H1 (cell line): ENCODE results near the gene SKIC8. TPM values are rescaled to one million over a fixed set of nuclear protein-coding genes. Genes with fewer than 3 reads are reported as not detected.
A peak's percentile ranks its signal among the peaks of the same experiment; 100 is the strongest.

Experiments used
- CTCF ChIA-PET: fragments of 300-600 bp; sonication (Branson Sonifier 250); formaldehyde crosslinking; loops from one replicate; lab custom pipeline; 2021; ENCODE audit not compliant: partially characterized antibody; lab: Charles Lee
- POLR2A ChIA-PET: fragments of 300-600 bp; sonication (Branson Sonifier 250); formaldehyde crosslinking; loops from one replicate; lab custom pipeline; 2021; ENCODE audit warnings: inconsistent platforms; ENCODE audit not compliant: partially characterized antibody; lab: Charles Lee
- DNase-seq, 2 experiments: peaks; one replicate each; pipeline versions ENCODE4 v3.0.0 to v3.0.0-alpha.2; 2010 to 2022; ENCODE audit warnings: low spot score in 2 of 2, low read depth in 1 of 2, mixed read lengths in 1 of 2
- FAIRE-seq: peaks from 2 replicates; lab custom pipeline; 2011; peaks lifted over from hg19 to GRCh38; lab: Jason Lieb, UNC
- H2AFZ ChIP-seq: 2 replicates; pipeline ENCODE4 v1.8.1; 2012; ENCODE audit warnings: low read length, inconsistent platforms
- H2AK5ac ChIP-seq: 2 replicates; pipeline ENCODE4 v1.6.1; 2013; ENCODE audit warnings: low read depth, low read length
- H2BK120ac ChIP-seq: replicated peaks from 2 replicates; pipeline ENCODE3; 2013; ENCODE audit warnings: low read depth, low read length, inconsistent platforms
- H2BK12ac ChIP-seq: 2 replicates; pipeline ENCODE4 v1.6.1; 2013; ENCODE audit warnings: low read depth, low read length
- H2BK15ac ChIP-seq: 2 replicates; pipeline ENCODE4 v1.6.1; 2013; ENCODE audit warnings: low read length
- H2BK20ac ChIP-seq: 2 replicates; pipeline ENCODE4 v1.6.1; 2013; ENCODE audit warnings: low read length
- H2BK5ac ChIP-seq: 2 replicates; pipeline ENCODE4 v1.6.1; 2013; ENCODE audit warnings: low read depth, low read length
- H3K14ac ChIP-seq: 2 replicates; pipeline ENCODE4 v1.6.1; 2013; ENCODE audit warnings: inconsistent platforms; ENCODE audit not compliant: insufficient read length
- H3K18ac ChIP-seq: 2 replicates; pipeline ENCODE4 v1.6.1; 2013; ENCODE audit warnings: low read length; ENCODE audit errors: extremely low read depth
- H3K23ac ChIP-seq: 2 replicates; pipeline ENCODE4 v1.6.1; 2013; ENCODE audit warnings: inconsistent platforms; ENCODE audit not compliant: insufficient read length
- H3K23me2 ChIP-seq: 2 replicates; pipeline ENCODE4 v1.6.1; 2013; ENCODE audit warnings: low read depth, low read length
- H3K27ac ChIP-seq: 2 replicates; pipeline ENCODE4 v1.6.1; 2011; ENCODE audit warnings: low read depth, low read length, inconsistent platforms
- H3K27me3 ChIP-seq, 4 experiments: replicated peaks in 1 of 4; 1 replicate in 1 of 4; 2 replicates in 3 of 4; pipeline versions ENCODE4 v1.6.1 to v1.8.1; 2011 to 2013; ENCODE audit warnings: low read length in 3 of 4, mild to moderate bottlenecking in 3 of 4, inconsistent platforms in 2 of 4, mixed read lengths in 2 of 4, moderate library complexity in 1 of 4; ENCODE audit not compliant: control insufficient read depth in 3 of 4, insufficient read depth in 3 of 4; ENCODE audit errors: extremely low read depth in 1 of 4
- H3K36me3 ChIP-seq, 4 experiments: 2 replicates each; pipeline versions ENCODE4 v1.6.1 to v1.8.1; 2011 to 2013; ENCODE audit warnings: mild to moderate bottlenecking in 4 of 4, low read length in 3 of 4, moderate library complexity in 2 of 4, control low read depth in 1 of 4, inconsistent platforms in 1 of 4; ENCODE audit not compliant: insufficient read depth in 4 of 4, control insufficient read depth in 2 of 4
- H3K4ac ChIP-seq: replicated peaks from 2 replicates; pipeline ENCODE3; 2013; ENCODE audit warnings: low read length, low read depth, mixed read lengths, inconsistent platforms; ENCODE audit not compliant: insufficient read length
- H3K4me1 ChIP-seq, 4 experiments: replicated peaks in 1 of 4; 1 replicate in 1 of 4; 2 replicates in 3 of 4; pipeline versions ENCODE4 v1.6.1 to v1.8.1; 2011 to 2013; ENCODE audit warnings: low read length in 3 of 4, inconsistent platforms in 2 of 4, mixed read lengths in 1 of 4; ENCODE audit not compliant: insufficient read depth in 4 of 4, control insufficient read depth in 3 of 4
- H3K4me2 ChIP-seq, 2 experiments: 2 replicates each; pipeline versions ENCODE4 v1.6.1 to v1.8.1; 2011 to 2013; ENCODE audit warnings: low read depth in 2 of 2, low read length in 2 of 2, control low read depth in 1 of 2, inconsistent platforms in 1 of 2, mild to moderate bottlenecking in 1 of 2; ENCODE audit not compliant: insufficient read depth in 1 of 2
- H3K4me3 ChIP-seq, 4 experiments: fragments of 200-600, 300-600 bp in 1 of 4; sonication (generic), shearing (Covaris generic), sonication (Bioruptor Twin) in 1 of 4; 2 replicates each; pipeline versions ENCODE4 v1.5.1 to v1.8.1; 2011 to 2016; ENCODE audit warnings: low read length in 4 of 4, low read depth in 3 of 4, control low read depth in 2 of 4, inconsistent platforms in 2 of 4, mild to moderate bottlenecking in 2 of 4, mixed read lengths in 1 of 4, moderate library complexity in 1 of 4; ENCODE audit not compliant: insufficient read depth in 2 of 4; ENCODE audit errors: extremely low read depth in 1 of 4
- H3K56ac ChIP-seq: replicated peaks from 2 replicates; pipeline ENCODE3; 2013; ENCODE audit warnings: low read depth, mild to moderate bottlenecking, mixed read lengths, low read length, inconsistent platforms; ENCODE audit not compliant: insufficient read length
- H3K79me1 ChIP-seq: 2 replicates; pipeline ENCODE4 v1.6.1; 2013; ENCODE audit warnings: low read depth, low read length, control low read depth
- H3K79me2 ChIP-seq, 2 experiments: 2 replicates each; pipeline versions ENCODE4 v1.6.1 to v1.8.1; 2012 to 2013; ENCODE audit warnings: low read length in 2 of 2, mild to moderate bottlenecking in 2 of 2, inconsistent platforms in 1 of 2; ENCODE audit not compliant: insufficient read depth in 2 of 2, control insufficient read depth in 1 of 2
- H3K9ac ChIP-seq, 4 experiments: replicated peaks in 1 of 4; 1 replicate in 1 of 4; 2 replicates in 3 of 4; pipeline versions ENCODE4 v1.6.1 to v1.8.1; 2011 to 2013; ENCODE audit warnings: low read depth in 3 of 4, low read length in 3 of 4, control low read depth in 2 of 4, mild to moderate bottlenecking in 2 of 4, moderate library complexity in 2 of 4, inconsistent platforms in 1 of 4; ENCODE audit errors: extremely low read depth in 1 of 4
- H3K9me3 ChIP-seq, 2 experiments: 2 replicates each; pipeline versions ENCODE4 v1.6.1 to v1.8.1; 2012 to 2013; ENCODE audit warnings: mild to moderate bottlenecking in 2 of 2, moderate library complexity in 2 of 2, control low read depth in 1 of 2, inconsistent platforms in 1 of 2, low read depth in 1 of 2, low read length in 1 of 2, mixed read lengths in 1 of 2; ENCODE audit not compliant: insufficient read depth in 2 of 2
- H4K20me1 ChIP-seq, 2 experiments: replicated peaks in 1 of 2; 2 replicates each; pipeline versions ENCODE3 to v1.8.1; 2011 to 2013; ENCODE audit warnings: inconsistent platforms in 2 of 2, low read length in 2 of 2, mild to moderate bottlenecking in 1 of 2; ENCODE audit not compliant: insufficient read depth in 2 of 2, control insufficient read depth in 1 of 2
- H4K5ac ChIP-seq: 2 replicates; pipeline ENCODE4 v1.6.1; 2013; ENCODE audit warnings: low read length, low read depth, mixed read lengths, inconsistent platforms; ENCODE audit not compliant: insufficient read length
- H4K8ac ChIP-seq: 2 replicates; pipeline ENCODE4 v1.8.0; 2013; ENCODE audit warnings: mild to moderate bottlenecking, moderate library complexity, low read length, inconsistent platforms; ENCODE audit not compliant: insufficient read depth; ENCODE audit errors: extremely low read depth
- H4K91ac ChIP-seq: replicated peaks from 2 replicates; pipeline ENCODE3; 2013; ENCODE audit warnings: low read length, mixed read lengths, inconsistent platforms; ENCODE audit not compliant: insufficient read length
- CBX5 ChIP-seq: fragments of 300-800, 300-1000 bp; sonication (generic); IDR thresholded peaks from 2 replicates; pipeline ENCODE4 v1.7.1; 2016; ENCODE audit warnings: antibody characterized with exemption, low read length, low read depth
- GABPA ChIP-seq: IDR thresholded peaks from 2 replicates; pipeline ENCODE4 v1.6.1; 2011; ENCODE audit warnings: mild to moderate bottlenecking, low read length, moderate library complexity, borderline replicate concordance; ENCODE audit not compliant: insufficient read depth
- WGBS, 2 experiments: shearing (Covaris generic) in 1 of 2; methylation state at CpG; one replicate each; pipeline versions ENCODE4 v1.1.6 to v1.1.7; 2013 to 2015; ENCODE audit warnings: low lambda C conversion rate in 2 of 2, mixed read lengths in 2 of 2, inconsistent platforms in 1 of 2, low coverage in 1 of 2, missing lambda C conversion rate in 1 of 2; ENCODE audit not compliant: insufficient replicate concordance in 2 of 2, insufficient coverage in 1 of 2, insufficient read length in 1 of 2; ENCODE audit errors: extremely low coverage in 1 of 2, missing lambda C conversion rate in 1 of 2; 5-methylcytosine and 5-hydroxymethylcytosine counted together
- polyA plus RNA-seq, 7 experiments: library from polyadenylated mRNA; depleted of rRNA in 3 of 7; stranded (reverse) in 5 of 7; unstranded in 2 of 7; fragments of >200 nt in 5 of 7; fragments of 200-250 nt in 2 of 7; gene quantifications; 1 replicate in 5 of 7; 2 replicates in 1 of 7; 4 replicates in 1 of 7; pipeline versions ENCODE4 v1.2.1 to v1.2.3, GENCODE V29; 2011 to 2013; ENCODE audit warnings: missing spikeins in 2 of 7, mixed read lengths in 2 of 7
- total RNA-seq: library from RNA; stranded (reverse); fragmentation: NEBNext Ultra II Directional; extraction: Animal tissue kit (Norgen Biotek cat#: 25700); gene quantifications from 2 replicates; pipeline ENCODE4 v1.2.1, GENCODE V29; 2021

The SKIC8 gene
- total and polyA plus RNA-seq, 2 of the 8 experiments (the other 6 are each of a cell fraction or from before 2014, with no cell fraction given): 44.2 to 77.7 TPM

DNA sequence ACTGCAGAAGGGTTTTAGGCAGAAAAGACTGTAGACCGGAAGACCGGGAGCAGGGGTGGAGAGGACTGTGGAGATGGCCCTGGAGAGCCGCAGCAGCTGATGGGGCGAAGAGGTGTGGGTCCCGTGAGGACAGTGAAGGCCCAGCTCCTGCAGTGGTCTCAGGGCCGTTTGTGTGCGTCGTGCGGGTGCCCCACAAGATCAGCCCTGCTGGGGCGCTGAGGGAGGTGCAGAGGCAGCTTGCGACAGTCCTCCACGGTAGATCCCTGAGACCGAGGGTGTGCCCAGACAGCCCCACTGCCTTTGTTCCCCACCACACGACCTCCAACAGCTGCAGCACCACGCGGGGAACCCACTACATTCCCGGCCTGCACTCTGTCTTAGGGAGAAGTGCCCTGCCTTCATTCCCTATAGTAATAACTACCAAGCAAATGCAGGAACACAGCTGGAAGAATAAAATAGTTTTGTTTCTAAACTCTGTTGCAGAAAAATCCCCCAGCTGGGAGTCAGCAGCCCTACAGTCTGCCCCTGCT, 21.7 kb upstream of the SKIC8 start:
- DNase-seq: no peak
- POLR2A ChIA-PET: interaction anchor here (0.5 to 2.7 kb wide), 7 partner anchors 19 to 116 kb away, joined by 3 to 15 read pairs (median 3); partner anchors contain the start of genes CRABP1, IREB2 and SKIC8

More for the DNA sequence above, 21.7 kb upstream of the SKIC8 start:
- Histone ChIP-seq H3K56ac (no peak overlapping the region), H3K14ac (no peak overlapping the region), H3K4me2 (no peak overlapping the region), H2AK5ac (no peak overlapping the region), H3K79me2 (no peaks in the 10 kb centered on the region), H3K4ac (no peak overlapping the region), H2BK20ac (peak overlapping the region; percentile 72; the same call in 1 of the 2 replicates), H4K5ac (no peak overlapping the region), H4K20me1 (no peaks in the 10 kb centered on the region), H3K27ac (no peak overlapping the region), H3K36me3 (no peaks in the 10 kb centered on the region), H3K4me3 (no peak overlapping the region), H3K23me2 (no peaks in the 10 kb centered on the region), H3K79me1 (no peaks in the 10 kb centered on the region), H2BK12ac (peak overlapping the region; percentile 60; the same call in 1 of the 2 replicates), H2BK5ac (no peak overlapping the region), H3K4me1 (peaks cover 8 to 28% (median 23%) of the 10 kb centered on the region in 4 experiments), H4K91ac (peak overlapping the region; percentile 5), H2BK15ac (peak overlapping the region; percentile 81; the same call in 1 of the 2 replicates), H3K9ac (no peak overlapping the region; a peak in 1 of 7 replicates), H3K23ac (no peak overlapping the region), H3K27me3 (no peaks in the 10 kb centered on the region), H2BK120ac (no peak overlapping the region), H2AFZ (0 out of 2 replicates have a peak overlapping the region, but pooled peaks have one; percentile 12), H3K18ac (peak overlapping the region; percentile 76; the same call in 1 of the 2 replicates), H3K9me3 (no peaks in the 10 kb centered on the region), H4K8ac (no peak overlapping the region)
- 79% methylated on average over 15 of the region's 17 CpGs; no CpG with 5 or more reads in 1 of the 2 experiments for WGBS, 2 experiments
- no peak for TF ChIP-seq CBX5
- 0 out of 2 replicates have a peak, but pooled peaks have one; percentile 44 for TF ChIP-seq GABPA
- CTCF ChIA-PET: interaction anchor here (0.9 to 5.6 kb wide), 14 partner anchors 9 to 162 kb away, joined by 3 to 42 read pairs (median 3); partner anchors contain the start of gene CRABP1
- no peak for FAIRE-seq
